ENCODE results near the gene PDE9A. TPM values are rescaled to one million over a fixed set of nuclear protein-coding genes. Genes with fewer than 3 reads are reported as not detected.

Gene PDE9A
- total RNA-seq, 2 experiments from 2014 or later, result 7.5 to 8.6 TPM

DNA sequence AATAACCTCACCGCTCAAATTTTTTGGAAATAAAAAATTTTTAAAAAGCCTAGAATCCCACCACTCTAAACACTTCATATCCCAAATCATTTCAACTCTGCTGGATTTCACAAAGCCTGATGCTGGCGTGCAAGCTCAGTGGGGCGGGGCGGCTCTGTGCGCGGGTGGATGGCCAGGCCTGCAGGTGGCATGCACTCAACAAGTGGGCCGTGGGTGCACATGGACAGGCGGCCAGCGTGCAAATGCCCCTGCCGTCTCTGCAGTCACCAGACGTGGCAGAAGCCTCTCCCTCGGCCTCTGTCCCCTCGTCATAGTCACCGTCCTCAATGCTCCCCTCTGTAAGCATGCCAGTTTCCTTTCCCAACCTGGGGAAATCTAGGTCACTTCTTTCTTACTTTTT, 6.6 kb upstream of the PDE9A start:
- CTCF ChIA-PET, result no interaction called here
- POLR2A ChIA-PET, result no interaction called here
- intact Hi-C loops (cut with micrococcal nuclease), result no loop called here
- H3K36me3 Mint-ChIP-seq, result no peaks in the 10 kb centered on the region
- no peaks in the 10 kb centered on the region for H3K9me3 Mint-ChIP-seq
- H3K27me3 Mint-ChIP-seq, result peaks cover 2% of the 10 kb centered on the region
- H3K4me3 Mint-ChIP-seq, result no peak overlapping the region
- no peak overlapping the region for H3K27ac Mint-ChIP-seq
- no peaks in the 10 kb centered on the region for H3K4me1 Mint-ChIP-seq (ENCODE audit: low read depth)
- DNase-seq, result no peak

DNA sequence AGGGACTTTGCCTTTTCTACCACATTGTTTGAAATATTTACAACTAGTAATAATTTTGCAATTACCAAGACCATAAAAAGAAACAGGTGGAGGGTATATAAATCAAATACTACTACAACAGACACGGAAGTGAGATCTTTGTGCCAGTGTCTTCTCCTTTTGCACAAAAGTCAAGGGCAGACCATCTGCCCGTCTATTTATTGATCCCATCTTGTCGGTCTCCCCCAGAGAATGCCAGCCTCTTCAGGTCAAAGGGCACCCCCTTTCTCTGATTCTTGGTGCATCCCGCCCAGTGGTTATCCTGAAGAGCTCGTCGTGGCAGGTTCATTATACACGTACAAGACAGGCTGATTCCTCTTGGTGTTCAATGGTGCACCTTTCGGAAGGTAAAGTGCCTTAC, 4.8 kb upstream of the PDE9A start:
- H3K4me3 Mint-ChIP-seq, result no peak overlapping the region
- no peaks in the 10 kb centered on the region for H3K36me3 Mint-ChIP-seq
- no peak overlapping the region for H3K27ac Mint-ChIP-seq
- H3K27me3 Mint-ChIP-seq, result peaks cover 4% of the 10 kb centered on the region
- H3K9me3 Mint-ChIP-seq, result no peaks in the 10 kb centered on the region
- no peak for DNase-seq
- no peaks in the 10 kb centered on the region for H3K4me1 Mint-ChIP-seq (ENCODE audit: low read depth)
- POLR2A ChIA-PET, result no interaction called here
- CTCF ChIA-PET, result no interaction called here
- intact Hi-C loops (cut with micrococcal nuclease), result no loop called here

DNA sequence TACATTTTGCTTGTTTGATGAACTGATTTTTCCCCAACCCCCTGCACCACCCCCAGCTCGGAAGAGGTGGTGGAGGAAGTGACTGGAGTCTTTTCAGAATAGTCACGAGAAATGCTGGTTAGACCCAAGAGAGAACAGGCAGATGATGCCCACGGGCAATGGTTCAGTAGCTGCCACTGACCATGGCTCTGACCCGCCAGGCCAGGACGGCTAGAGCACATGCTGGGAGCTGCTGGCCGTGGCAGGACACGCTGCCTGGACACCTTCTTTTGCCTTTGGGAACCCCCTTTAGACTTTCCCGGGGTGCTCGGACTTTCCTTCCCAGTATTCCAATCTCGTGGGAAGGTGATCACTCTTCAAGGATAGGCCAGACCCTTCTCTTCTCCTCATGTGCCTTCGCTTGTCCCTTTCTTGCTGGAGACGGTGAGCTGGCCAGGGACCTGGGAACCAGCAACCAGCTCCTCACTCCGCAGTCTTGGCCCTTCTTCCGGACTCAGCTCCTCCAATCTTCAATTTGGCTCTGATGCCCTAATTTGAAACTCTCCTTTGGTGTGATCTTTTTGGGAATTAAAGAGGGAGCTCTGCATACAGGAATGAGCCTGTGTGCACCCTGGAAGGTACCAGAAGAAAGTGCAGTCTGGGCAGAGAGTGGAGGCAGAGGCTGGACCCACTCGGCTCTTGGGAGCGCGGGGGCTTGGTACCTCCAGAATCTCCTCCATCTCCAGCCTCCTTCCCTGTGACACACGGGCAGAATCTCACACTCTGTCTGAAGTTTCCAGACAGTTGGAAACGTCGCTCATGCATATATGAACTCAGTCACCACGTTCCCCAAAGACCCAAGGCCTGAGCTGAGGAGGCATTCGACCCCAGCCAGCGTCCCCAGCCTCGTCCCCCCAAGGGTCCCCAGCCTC, 4.0 kb upstream of the PDE9A start:
- CTCF ChIA-PET, result no interaction called here
- no peak for DNase-seq
- no peaks in the 10 kb centered on the region for H3K4me1 Mint-ChIP-seq (ENCODE audit: low read depth)
- H3K4me3 Mint-ChIP-seq, result no peak overlapping the region
- peaks cover 4% of the 10 kb centered on the region for H3K27me3 Mint-ChIP-seq
- H3K36me3 Mint-ChIP-seq, result no peaks in the 10 kb centered on the region
- no peaks in the 10 kb centered on the region for H3K9me3 Mint-ChIP-seq
- POLR2A ChIA-PET, result no interaction called here
- no peak overlapping the region for H3K27ac Mint-ChIP-seq
- intact Hi-C loops (cut with micrococcal nuclease), result loop anchor here (5.0 kb wide), 3 partner anchors 32 to 168 kb away; no protein-coding TSS in a partner anchor

DNA sequence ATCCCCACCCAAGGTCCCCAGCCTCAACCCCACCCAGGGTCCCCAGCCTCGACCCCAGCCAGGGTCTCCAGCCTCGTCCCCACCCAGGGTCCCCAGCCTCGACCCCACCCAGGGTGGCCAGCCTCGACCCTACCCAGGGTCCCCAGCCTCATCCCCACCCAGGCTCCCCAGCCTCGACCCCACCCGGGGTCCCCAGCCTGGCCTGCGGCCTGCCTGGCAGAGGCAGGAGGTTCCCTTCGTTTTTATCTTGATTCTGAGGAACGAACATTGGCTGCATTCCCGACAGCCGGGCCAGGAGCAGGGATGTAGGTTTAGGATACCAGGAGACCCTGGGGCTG, 3.4 kb upstream of the PDE9A start:
- no peak overlapping the region for H3K27ac Mint-ChIP-seq
- POLR2A ChIA-PET, result no interaction called here
- CTCF ChIA-PET, result no interaction called here
- H3K36me3 Mint-ChIP-seq, result no peaks in the 10 kb centered on the region
- H3K4me1 Mint-ChIP-seq (ENCODE audit: low read depth), result peaks cover 5% of the 10 kb centered on the region
- peaks cover 9% of the 10 kb centered on the region for H3K27me3 Mint-ChIP-seq
- no peak for DNase-seq
- H3K9me3 Mint-ChIP-seq, result no peaks in the 10 kb centered on the region
- H3K4me3 Mint-ChIP-seq, result no peak overlapping the region
- intact Hi-C loops (cut with micrococcal nuclease), result loop anchor here (5.0 kb wide), 3 partner anchors 33 to 167 kb away; no protein-coding TSS in a partner anchor

DNA sequence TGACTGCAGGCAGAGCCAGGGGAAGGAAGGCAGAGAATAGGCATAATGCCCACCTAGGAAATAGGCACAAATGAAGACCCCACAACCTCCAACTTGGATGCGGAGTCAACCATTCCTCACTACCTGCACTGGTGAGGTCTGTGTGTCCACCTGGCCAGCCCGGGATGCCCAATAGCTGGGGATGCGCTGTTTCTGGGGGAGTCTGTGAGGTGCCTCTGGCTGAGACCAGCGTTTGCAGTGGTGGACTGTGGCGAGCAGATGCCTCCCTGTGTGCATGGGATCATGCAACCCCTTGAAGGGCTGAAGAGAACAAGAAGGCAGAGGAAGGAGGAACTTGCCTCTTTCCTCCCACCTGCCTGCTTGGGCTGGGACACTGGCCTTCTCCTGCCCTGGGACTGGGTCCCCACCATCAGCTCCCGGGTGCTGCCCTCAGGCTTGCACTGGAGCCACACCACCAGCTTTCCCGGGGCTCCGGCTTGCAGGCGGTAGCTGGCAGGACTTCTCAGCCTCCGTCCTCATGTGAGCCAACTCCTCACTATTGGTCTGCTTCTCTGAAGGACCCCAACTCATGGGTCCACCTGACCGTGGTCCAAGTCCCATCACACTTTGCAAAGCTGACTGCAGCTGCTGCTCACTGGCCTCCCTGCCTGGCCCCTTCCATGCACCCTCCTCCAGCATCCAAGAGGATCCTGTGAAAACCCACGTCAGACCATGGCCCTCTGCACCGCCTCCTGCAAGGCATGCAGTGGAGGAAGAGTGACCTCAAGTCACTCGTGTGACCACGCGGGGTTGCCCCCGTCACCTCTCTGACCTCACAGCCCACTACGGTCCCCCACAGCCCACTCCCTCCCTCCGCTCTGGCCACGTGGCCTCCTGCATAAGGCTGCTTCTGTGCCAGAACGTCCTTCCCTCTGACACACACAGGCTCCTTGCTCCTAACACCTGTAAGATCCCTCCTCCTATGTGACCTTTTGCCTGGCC, 2.7 kb upstream of the PDE9A start:
- H3K27me3 Mint-ChIP-seq, result peaks cover 11% of the 10 kb centered on the region
- ChIA-PET CTCF (no interaction called here), POLR2A (no interaction called here)
- H3K36me3 Mint-ChIP-seq, result no peaks in the 10 kb centered on the region
- H3K4me1 Mint-ChIP-seq (ENCODE audit: low read depth), result peaks cover 11% of the 10 kb centered on the region
- no peak for DNase-seq
- no peaks in the 10 kb centered on the region for H3K9me3 Mint-ChIP-seq
- intact Hi-C loops (cut with micrococcal nuclease), result loop anchor here (5.0 kb wide), 3 partner anchors 33 to 167 kb away; no protein-coding TSS in a partner anchor
- H3K4me3 Mint-ChIP-seq, result no peak overlapping the region
- no peak overlapping the region for H3K27ac Mint-ChIP-seq

DNA sequence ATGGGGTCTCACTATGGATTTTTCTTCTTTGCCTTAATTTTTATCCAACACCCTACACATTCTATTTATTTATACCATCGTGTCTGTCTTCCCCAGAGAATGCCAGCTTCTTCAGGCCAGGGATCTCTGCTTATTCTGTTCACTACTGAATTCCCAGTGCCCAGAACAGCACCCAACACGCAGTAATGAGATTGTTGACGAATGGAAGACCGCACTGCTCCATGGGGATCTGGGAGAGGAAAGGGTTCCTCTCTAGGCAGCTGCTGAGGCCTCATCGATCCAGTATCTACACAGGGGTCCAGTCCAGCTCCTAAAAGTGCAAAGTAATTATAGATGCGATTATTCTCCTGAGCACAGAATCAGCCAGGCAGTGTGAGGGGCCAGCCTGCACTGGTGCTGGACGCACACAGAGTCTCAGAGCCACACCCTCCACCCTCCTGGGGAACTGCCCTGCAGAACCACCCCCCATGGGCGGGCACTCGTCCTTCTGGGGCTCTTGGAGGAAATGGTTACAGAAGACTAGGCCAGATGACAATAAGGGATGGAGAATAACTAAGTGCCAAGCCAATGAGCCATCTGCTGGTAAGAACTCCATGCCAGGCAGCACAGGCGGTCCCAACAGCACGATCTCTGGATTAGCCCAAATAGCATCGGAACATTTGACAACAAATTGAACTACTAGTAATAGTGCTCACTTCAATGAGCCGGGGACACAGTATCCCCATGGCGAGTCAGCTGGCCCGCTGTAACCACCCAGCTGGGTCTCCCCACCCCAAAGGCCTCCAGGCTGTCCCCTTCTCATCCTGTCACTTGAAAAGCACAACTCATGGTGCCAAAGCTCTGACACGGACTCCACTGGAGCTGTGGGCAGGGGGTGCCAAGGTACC, 1.7 kb upstream of the PDE9A start:
- peak overlapping the region; percentile 31 for H3K4me3 Mint-ChIP-seq
- intact Hi-C loops (cut with micrococcal nuclease), result loop anchor here (5.0 kb wide), 3 partner anchors 34 to 166 kb away; no protein-coding TSS in a partner anchor

DNA sequence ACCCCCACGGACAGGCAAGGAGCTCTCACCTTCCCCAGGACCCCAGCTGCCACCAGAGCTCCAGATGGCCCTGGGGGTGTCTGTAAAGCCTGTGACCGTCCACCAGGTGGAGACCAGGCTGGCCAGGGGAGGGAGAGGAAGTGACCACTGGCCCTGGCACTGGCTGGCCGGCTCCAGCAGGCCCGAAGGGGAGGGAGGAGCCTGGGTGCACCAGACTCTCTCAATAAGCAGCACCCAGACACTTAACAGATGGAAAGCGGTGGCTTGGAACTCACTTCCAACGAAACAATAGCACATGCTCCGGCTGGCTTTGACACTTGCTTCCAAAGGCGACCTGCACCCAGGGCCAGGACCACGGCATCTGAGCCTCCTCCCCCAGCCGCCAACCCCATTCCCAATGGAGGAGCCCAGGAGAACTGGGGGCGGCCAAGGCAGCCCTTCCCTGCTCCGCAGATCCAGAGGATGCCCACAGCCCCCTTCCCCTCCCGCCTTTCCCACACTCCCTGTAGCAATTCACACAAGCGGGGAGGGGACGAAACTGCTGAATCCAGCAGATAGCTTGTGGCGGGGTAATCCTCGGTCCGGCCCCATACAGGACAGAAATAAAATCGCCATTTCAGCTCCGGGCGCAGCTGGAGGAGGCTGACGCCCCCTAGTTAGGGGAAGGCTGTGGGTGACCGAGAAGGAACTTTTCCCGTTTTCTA, 742 bp upstream of the PDE9A start:
- Mint-ChIP-seq H3K27me3 (peaks cover 14% of the 10 kb centered on the region), H3K36me3 (no peaks in the 10 kb centered on the region), H3K4me1 (ENCODE audit: low read depth) (peaks cover 11% of the 10 kb centered on the region), H3K27ac (no peak overlapping the region), H3K9me3 (no peaks in the 10 kb centered on the region), H3K4me3 (peak overlapping the region; percentile 70)
- DNase-seq, result no peak
- POLR2A ChIA-PET, result no interaction called here
- CTCF ChIA-PET, result no interaction called here
- intact Hi-C loops (cut with micrococcal nuclease), result loop anchor here (5.0 kb wide), 3 partner anchors 35 to 165 kb away; no protein-coding TSS in a partner anchor

More for the DNA sequence above, 1.7 kb upstream of the PDE9A start:
- Mint-ChIP-seq H3K27ac (no peak overlapping the region), H3K4me1 (ENCODE audit: low read depth) (peaks cover 11% of the 10 kb centered on the region), H3K9me3 (no peaks in the 10 kb centered on the region), H3K27me3 (peaks cover 14% of the 10 kb centered on the region), H3K36me3 (no peaks in the 10 kb centered on the region)
- DNase-seq, result no peak
- CTCF ChIA-PET, result no interaction called here
- POLR2A ChIA-PET, result no interaction called here

DNA sequence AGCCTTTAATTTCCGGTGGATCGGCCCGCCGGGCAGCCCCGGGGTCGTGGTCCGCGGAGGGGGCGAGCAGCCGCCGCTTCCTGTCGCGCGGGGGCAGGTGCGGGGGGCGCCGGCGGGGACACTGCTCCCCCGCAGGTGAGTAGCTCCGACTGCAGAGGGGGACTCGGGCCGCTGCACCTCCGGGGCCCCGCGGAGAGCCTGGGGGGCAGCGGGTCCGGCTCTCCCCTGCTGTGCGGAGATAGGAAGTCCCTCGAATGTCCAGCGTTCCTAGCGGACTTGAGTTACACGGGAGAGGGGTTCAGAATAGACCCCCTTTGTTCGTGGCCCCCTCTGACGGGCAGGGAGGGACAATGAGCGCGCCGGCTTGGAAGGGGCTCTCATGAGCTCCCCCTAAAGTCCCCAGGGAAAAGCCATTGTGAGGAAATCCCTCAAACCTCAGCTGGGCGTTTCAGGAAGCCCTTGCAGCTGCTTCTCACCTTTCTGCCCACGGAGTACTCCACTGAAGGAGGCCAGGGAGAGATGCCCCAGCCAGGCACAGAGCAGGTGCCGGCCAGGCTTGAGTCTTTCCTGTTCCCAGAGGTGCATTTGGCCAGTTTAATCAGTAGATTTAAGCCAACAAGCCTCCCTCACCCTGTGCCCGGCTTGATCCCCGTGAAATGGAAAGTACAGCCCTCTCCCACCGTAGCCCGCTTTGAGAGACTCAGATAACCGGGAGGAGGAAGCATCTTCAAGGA, 925 bp downstream of the PDE9A start:
- POLR2A ChIA-PET, result interaction anchor here (1.2 kb wide), 1 partner anchor 37 kb away, joined by 3 read pairs; no protein-coding TSS in a partner anchor
- Mint-ChIP-seq H3K27ac (no peak overlapping the region), H3K27me3 (peaks cover 14% of the 10 kb centered on the region), H3K36me3 (no peaks in the 10 kb centered on the region), H3K4me3 (peak overlapping the region; percentile 53), H3K4me1 (ENCODE audit: low read depth) (peaks cover 11% of the 10 kb centered on the region), H3K9me3 (no peaks in the 10 kb centered on the region)
- CTCF ChIA-PET, result interaction anchor here (1.0 to 1.2 kb wide), 4 partner anchors 31 to 164 kb away, joined by 3 to 8 read pairs (median 4); no protein-coding TSS in a partner anchor
- intact Hi-C loops (cut with micrococcal nuclease), result loop anchor here (5.0 kb wide), 3 partner anchors 37 to 163 kb away; no protein-coding TSS in a partner anchor
- peak; percentile 33 for DNase-seq

DNA sequence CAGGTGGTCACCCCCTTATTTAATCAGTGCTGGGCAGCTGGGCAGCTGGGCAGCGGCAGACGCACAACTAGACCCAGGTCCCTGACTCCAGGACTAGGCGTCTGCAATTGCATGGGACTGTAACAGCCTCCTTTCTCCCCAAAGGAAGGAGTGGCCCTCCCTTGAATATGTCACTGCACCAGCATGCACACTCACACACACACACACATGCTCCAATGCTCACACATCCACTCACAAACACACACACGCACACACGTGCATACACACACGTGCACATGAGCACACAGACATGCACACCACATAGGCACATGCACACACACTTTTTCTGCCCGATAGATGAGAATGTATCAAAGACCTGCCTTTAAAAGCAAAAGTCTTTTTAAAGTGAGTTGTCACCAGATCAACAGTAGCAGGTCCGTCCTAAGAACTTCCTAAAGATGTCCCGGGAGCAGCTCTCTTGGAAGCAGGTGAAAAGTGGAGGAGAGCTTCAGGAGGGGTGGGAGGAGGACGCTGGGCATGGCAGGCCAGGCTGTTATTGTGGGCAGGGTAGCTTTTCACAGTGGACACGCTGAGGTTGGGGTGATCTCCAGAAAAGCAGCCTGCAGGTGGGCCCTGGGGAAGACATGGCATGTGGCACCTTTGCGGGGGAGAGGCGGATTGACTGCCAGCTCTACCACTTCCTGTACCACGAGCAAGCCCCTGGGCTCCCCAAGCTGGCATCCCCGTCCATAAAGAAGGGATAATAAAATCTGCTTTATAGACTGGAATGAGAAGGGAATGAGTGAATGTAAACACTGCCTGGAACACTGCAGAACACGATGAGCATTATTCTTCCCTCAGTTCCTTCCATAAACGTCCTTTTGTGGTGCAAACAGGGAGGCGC, 1.7 kb downstream of the PDE9A start:
- ChIA-PET CTCF (interaction anchor here (0.9 to 1.2 kb wide), 2 partner anchors 62 to 164 kb away, joined by 3 to 5 read pairs; no protein-coding TSS in a partner anchor), POLR2A (interaction anchor here (0.6 kb wide), 1 partner anchor 197 kb away, joined by 4 read pairs; no protein-coding TSS in a partner anchor)
- intact Hi-C loops (cut with micrococcal nuclease), result loop anchor here (5.0 kb wide), 3 partner anchors 38 to 162 kb away; no protein-coding TSS in a partner anchor
- H3K4me3 Mint-ChIP-seq, result peak overlapping the region; percentile 53
- no peaks in the 10 kb centered on the region for H3K9me3 Mint-ChIP-seq
- no peaks in the 10 kb centered on the region for H3K36me3 Mint-ChIP-seq
- no peak for DNase-seq
- H3K4me1 Mint-ChIP-seq (ENCODE audit: low read depth), result peaks cover 11% of the 10 kb centered on the region
- peaks cover 14% of the 10 kb centered on the region for H3K27me3 Mint-ChIP-seq
- H3K27ac Mint-ChIP-seq, result peak overlapping the region; percentile 19

Data from activated CD4-positive, alpha-beta memory T cell treated with anti-CD3 and anti-CD28 coated beads for 36 hours (primary cell).